Spleen (tissue), 7 donors: Measurements from ENCODE around the gene MISP.

Experiments used
- CTCF ChIP-seq, 11 experiments: fragments of 200-600 bp in 7 of 11; fragments of 450-650 bp in 4 of 11; sonication (generic) in 4 of 11; IDR thresholded peaks in 8 of 11; conservative IDR thresholded peaks in 3 of 11; 1 replicate in 7 of 11; 2 replicates in 4 of 11; pipeline versions ENCODE4 v1.4.0 to v1.8.0; 2016 to 2021; ENCODE audit warnings: antibody characterized with exemption in 11 of 11, inconsistent platforms in 4 of 11, mild to moderate bottlenecking in 1 of 11
- POLR2A ChIP-seq, 3 donors: fragments of 450-650 bp; IDR thresholded peaks; one replicate each; pipeline ENCODE4 v1.5.1; 2017; ENCODE audit warnings: antibody characterized with exemption in 3 of 3, mild to moderate bottlenecking in 1 of 3
- POLR2AphosphoS5 ChIP-seq, 3 donors: sonication (generic); formaldehyde crosslinking; IDR thresholded peaks; one replicate each; pipeline ENCODE4 v1.5.1; 2017; ENCODE audit warnings: antibody characterized with exemption in 3 of 3
- donor health status: DM: no; HTN: no; CAD: no; lungs with moderate emphysema.
- donor health status: DM: no; HTN: no; CAD: no.
- donor health status: DM: no; HTN: no; CAD: no.

GRCh38 chr19:810077-810855, 59.4 kb downstream of the MISP start:
- TF ChIP-seq CTCF (IDR thresholded peaks at IDR 0.05 in 8 of 11, conservative IDR thresholded peaks at IDR 0.05 in 3 of 11), result no peak
- no peak for TF ChIP-seq POLR2A (IDR thresholded peaks at IDR 0.05)
- no peak for TF ChIP-seq POLR2AphosphoS5 (IDR thresholded peaks at IDR 0.05)
